Peyer's patch (tissue), 4 donors: Measurements from ENCODE around the gene MPHOSPH9.

Source experiments
- POLR2A ChIP-seq, 2 donors: fragments of 450-650 bp; IDR thresholded peaks; one replicate each; pipeline ENCODE4 v1.5.1; 2017; ENCODE audit warnings: antibody characterized with exemption in 2 of 2, mild to moderate bottlenecking in 2 of 2, moderate library complexity in 2 of 2
- TF ChIP-seq, protein P1 (sequence below), 6 experiments: fragments of 450-650 bp in 4 of 6; fragments of 200-600 bp in 2 of 6; sonication (generic) in 1 of 6; IDR thresholded peaks; one replicate each; pipeline ENCODE4 v1.5.1; 2017 to 2019; ENCODE audit warnings: antibody characterized with exemption in 6 of 6, mild to moderate bottlenecking in 3 of 6, moderate library complexity in 1 of 6

DNA sequence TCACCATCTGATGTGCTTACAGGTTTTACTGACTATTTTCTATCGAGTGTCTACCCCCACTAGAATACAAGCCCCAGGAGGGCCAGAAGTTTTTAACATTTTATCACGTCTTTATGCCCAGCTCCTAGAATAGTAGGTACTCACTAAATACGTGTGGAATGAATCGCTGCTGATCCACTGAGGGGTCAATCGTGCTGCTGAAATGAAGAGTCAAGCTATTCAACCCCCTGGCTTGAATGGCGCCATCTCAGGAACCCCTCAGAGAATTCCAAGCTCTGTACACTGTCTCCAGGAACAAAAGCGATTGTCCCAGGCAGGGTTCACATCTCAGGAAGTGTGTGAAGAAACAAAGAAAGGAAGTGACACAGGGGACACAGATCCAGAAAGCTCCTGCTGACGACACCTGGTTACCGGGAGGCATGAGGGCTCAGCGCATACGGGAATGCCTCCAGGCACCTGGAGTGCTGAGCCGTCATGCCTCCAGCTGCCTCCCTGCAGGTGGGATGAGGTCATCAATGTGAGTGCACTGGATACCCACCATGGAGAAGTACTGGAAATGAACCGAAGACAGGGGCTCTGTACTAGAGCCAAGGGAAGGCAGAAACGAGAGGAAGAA lies 127.6 kb downstream of the MPHOSPH9 start:
- TF ChIP-seq, protein P1, sequence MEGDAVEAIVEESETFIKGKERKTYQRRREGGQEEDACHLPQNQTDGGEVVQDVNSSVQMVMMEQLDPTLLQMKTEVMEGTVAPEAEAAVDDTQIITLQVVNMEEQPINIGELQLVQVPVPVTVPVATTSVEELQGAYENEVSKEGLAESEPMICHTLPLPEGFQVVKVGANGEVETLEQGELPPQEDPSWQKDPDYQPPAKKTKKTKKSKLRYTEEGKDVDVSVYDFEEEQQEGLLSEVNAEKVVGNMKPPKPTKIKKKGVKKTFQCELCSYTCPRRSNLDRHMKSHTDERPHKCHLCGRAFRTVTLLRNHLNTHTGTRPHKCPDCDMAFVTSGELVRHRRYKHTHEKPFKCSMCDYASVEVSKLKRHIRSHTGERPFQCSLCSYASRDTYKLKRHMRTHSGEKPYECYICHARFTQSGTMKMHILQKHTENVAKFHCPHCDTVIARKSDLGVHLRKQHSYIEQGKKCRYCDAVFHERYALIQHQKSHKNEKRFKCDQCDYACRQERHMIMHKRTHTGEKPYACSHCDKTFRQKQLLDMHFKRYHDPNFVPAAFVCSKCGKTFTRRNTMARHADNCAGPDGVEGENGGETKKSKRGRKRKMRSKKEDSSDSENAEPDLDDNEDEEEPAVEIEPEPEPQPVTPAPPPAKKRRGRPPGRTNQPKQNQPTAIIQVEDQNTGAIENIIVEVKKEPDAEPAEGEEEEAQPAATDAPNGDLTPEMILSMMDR (IDR thresholded peaks at IDR 0.05): no peak
- TF ChIP-seq POLR2A (IDR thresholded peaks at IDR 0.05): no peak
